NCI-H2227 (cell line): ENCODE measurements around the gene MASP2.
A peak's percentile ranks its signal among the peaks of the same experiment; 100 is the strongest.
"Not testable (repeated sequence)": the region's sequence is repeated elsewhere in the genome, so short reads cannot be mapped to it uniquely, and the experiment has no call there.

Experiments used
- DNase-seq: peaks from one replicate; lab custom pipeline; 2025; ENCODE audit not compliant: unreplicated experiment; lab: John Stamatoyannopoulos, UW

The MASP2 gene

GRCh38 chr1:11046625-11047365, at the start of gene MASP2:
MASP2 (minus strand) TSS chr1:11047239; CDS start chr1:11047207, 32 bp downstream.
- no peak for DNase-seq

GRCh38 chr1:11083784-11084183, 36.7 kb upstream of the MASP2 start:
- DNase-seq = not testable (repeated sequence)

GRCh38 chr1:11080931-11081330, 33.9 kb upstream of the MASP2 start:
- no peak for DNase-seq

- no peak for DNase-seq
These were observed 31.6 kb upstream of the MASP2 start for GRCh38 chr1:11078631-11079030.

GRCh38 chr1:11073398-11073797, 26.4 kb upstream of the MASP2 start:
- not testable (repeated sequence) for DNase-seq

GRCh38 chr1:11072216-11072917, 25.3 kb upstream of the MASP2 start:
- DNase-seq = no peak

GRCh38 chr1:11071463-11072215, 24.6 kb upstream of the MASP2 start:
- DNase-seq = no peak

- DNase-seq = no peak
These were observed 23.8 kb upstream of the MASP2 start for GRCh38 chr1:11070876-11071275.

GRCh38 chr1:11068600-11069473, 21.8 kb upstream of the MASP2 start:
- DNase-seq = no peak

GRCh38 chr1:11067716-11068599, 20.9 kb upstream of the MASP2 start:
- DNase-seq = no peak

- DNase-seq = no peak
These were observed 18.8 kb upstream of the MASP2 start for GRCh38 chr1:11065796-11066195.

GRCh38 chr1:11064942-11065341, 17.9 kb upstream of the MASP2 start:
- no peak for DNase-seq

GRCh38 chr1:11063937-11064537, 17.0 kb upstream of the MASP2 start:
- DNase-seq = peak; percentile 26

GRCh38 chr1:11062965-11063401, 15.9 kb upstream of the MASP2 start:
- DNase-seq = no peak

- DNase-seq = no peak
These were observed 14.8 kb upstream of the MASP2 start for GRCh38 chr1:11061652-11062365.

- DNase-seq = peak; percentile 96
These were observed 13.2 kb upstream of the MASP2 start, which contains the start of gene SRM for GRCh38 chr1:11059968-11060830. SRM (minus strand) TSS chr1:11060018; CDS start chr1:11059943, 75 bp downstream.

- DNase-seq = peak; percentile 69
These were observed 12.3 kb upstream of the MASP2 start for GRCh38 chr1:11059155-11059967.
